HG02981 (cell line): ENCODE results near the gene LIN54.

Experiments
- ATAC-seq: cut with Tn5 transposase; IDR thresholded peaks from one replicate; pipeline ENCODE4 v1.9.1; 2021; ENCODE audit warnings: mild to moderate bottlenecking, moderate library complexity; ENCODE audit not compliant: unreplicated experiment

Gene LIN54

DNA sequence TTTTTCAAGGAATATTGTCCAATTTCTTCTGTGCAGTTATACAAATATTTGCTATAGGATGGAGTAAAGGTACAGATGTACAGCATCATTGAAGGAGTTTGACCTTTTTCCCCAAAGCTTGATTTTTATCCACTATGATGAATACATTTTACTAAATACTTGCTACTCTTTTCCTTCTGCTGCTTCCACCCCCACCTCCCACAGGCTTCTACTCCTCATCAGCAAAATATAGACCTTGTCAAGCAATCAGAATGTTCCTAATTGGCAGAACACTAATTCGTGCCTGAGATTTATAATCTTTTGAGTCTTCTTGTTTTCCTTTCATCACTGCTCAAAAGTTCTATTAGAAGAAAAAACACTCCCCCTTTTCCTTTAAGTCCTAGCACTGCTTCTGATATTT, 113.9 kb downstream of the LIN54 start:
- ATAC-seq: no peak

DNA sequence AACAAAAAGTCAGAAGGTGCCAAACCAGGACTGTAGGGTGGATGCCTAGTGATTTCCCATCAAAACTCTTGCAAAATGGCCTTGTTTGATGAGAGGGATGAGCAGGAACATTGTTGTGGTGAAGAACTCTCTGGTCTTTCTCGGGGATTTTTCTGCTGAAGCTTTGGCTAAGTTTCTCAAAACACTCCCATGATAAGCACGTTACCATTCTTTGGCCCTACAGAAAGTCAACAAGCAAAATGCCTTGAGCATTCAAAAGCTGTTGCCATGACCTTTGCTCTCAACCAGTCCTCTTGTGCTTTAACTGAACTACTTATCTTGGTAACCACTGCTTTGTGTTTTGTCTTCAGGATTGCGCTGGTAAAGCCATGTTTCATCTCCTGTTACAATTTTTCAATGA, 116.7 kb downstream of the LIN54 start:
- ATAC-seq: no peak

DNA sequence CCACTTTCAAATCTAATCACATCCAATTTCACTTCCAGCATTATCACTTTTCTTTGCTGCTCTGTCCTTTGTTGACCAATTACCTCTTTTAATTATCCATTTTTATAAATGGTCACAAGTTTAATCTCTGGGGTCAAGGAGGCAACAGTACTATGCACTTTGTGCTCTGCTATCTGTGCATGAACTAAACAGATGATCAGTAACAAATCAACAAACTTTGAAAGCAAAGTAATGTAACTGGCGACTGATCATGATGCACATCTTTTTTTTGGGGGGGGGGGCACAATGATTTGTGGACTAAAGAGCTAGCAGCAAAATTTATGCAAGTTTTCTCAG, 118.2 kb downstream of the LIN54 start:
- no peak for ATAC-seq

DNA sequence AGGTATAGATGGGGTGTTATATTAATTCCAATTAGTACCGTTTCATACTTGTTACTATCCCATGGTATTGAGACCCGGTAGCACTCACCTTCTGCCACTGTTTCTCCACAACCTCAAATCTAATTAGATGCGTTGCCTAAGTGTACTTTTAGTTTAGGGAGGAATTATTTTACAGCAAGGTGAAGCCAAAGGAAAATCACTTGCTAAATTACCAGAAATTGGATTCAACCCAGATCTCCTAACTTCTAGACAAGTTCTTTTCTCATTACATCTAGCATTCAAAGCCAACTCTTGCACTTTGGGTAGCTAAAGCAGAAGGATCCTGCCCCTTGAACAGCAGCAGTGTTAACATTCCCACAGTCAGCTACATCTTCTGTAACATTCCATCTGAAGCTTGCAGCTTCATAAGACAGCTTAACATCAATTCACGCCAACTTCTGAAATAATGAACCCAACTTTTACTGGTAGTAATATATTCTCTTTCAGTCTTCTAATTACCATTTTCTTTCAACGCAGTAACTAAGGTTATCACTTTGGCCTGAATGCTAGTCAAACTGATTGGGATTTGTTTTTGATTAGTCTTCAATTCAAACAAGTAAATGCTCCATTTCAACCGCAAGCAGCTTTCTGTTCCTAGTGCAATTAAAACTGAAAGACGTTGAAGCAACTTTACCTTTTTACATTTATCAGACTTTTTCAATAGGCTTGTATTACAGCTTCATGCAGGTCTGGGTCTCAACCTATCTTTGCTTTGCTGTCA, 118.7 kb downstream of the LIN54 start:
- ATAC-seq: no peak

DNA sequence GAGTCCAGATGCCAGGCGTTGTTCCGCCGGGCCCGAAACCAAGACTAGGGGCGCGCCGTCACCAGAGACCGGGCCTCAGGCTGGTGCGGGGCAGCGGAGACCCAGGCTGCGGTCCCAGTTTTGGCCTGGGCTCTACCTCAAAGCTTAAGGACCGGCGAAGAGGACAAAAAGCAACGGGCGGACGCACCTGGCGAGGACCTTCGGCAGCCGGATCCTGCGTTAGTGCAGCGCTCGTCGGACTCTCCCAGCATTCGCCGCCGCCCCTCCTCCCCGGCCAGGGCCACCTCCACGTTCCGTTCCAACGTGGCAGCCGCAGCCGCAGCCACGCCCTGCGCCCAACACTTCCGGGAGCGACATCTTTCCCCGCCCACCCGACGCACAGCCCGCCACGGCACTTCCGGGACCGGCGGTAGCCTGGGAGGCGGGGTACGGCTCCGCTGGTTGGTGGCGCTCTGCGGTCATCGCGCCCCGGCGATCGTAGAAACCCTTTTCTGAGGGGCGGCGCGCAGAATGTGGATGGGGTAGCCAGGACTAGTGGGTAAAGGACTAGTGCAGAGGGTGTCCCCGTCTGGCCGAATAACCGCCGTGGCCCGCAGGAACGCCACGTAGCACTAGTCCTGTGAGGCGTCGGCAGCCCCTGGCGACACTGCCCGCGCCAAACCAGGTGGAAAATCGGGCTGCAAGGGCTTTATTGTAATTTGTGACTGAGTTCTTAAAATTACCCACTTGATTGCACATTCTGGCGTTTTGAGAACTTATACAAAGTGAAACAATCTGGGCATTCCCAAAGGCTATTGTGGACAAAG, 119.5 kb downstream of the LIN54 start, which contains the start of gene SEC31A:
Gene SEC31A (minus strand): TSS at position 253 of the 806 bp plus-strand sequence. CDS start 9,217 bp downstream, outside the sequence.
- ATAC-seq: peak; percentile 91

DNA sequence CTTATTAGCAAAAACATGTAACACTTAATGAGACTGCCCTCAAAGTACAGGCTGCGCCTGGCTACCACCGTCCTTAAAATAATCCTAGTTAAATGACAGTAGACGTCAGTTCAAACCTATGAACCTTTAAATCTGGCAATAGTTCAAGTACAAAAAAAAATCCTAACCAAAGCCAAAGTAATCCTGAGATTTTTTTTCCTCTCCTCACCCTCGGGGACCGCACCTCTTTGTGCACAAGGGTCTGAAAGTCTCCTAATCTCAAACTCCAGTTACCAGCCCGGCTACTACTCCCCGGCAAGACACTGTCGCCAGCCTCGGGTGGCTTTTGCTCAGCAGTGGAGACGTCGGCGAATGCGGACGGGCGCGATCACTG, 120.1 kb downstream of the LIN54 start:
- ATAC-seq: no peak

DNA sequence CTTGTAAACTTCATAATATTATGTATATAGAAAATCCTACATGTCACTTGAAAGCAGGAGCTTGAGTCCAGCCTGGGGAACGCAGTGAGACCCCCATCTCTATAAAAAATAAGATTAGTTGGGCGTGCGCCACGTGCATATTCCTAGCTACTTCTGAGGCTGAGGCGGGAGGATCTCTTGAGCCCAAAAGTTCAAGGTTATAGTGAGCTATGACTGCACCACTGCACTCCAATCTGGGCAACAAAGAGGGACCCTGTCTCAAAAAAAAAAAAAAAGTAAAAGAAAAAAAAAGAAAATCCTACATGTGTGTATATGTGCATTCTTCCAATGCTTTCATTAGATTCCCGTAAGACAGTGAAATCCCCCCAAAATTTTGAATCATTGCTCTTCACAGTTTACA, 121.3 kb downstream of the LIN54 start:
- ATAC-seq: no peak

DNA sequence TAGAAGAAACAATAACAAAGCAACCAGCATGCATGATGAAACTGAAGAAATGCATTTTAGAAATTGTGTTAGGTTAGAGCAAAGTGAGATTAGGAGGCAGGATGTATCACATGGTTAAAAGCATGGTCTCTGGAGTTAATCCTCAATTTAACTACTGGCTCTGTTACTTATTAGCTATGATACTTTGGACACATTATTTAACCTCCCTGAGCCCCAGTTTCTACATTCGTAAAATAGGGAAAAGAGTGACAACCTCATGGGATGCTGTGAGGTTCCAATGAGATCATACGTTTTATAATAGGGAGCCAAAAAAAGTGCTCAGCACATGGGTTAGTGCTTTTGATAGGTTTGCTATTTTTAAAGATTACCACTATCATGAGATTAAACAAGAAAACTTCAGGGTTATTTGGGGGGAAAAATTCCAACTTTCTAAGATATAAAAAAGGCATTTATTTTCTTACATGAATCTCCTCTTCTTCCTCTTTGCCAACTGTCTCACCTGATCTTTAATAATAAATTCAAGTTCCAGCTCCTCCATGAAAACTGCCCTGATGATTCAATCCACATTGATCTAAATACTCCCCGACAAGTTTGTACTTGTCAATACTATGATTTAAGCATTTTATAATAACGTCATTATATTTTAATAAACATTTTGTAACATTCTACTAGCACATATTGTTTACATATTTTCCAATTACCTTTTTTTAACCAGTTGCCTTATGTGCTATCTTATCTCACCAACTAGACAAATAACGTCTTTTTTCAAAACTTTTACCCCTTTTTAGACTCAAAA, 124.3 kb downstream of the LIN54 start:
- ATAC-seq: no peak

DNA sequence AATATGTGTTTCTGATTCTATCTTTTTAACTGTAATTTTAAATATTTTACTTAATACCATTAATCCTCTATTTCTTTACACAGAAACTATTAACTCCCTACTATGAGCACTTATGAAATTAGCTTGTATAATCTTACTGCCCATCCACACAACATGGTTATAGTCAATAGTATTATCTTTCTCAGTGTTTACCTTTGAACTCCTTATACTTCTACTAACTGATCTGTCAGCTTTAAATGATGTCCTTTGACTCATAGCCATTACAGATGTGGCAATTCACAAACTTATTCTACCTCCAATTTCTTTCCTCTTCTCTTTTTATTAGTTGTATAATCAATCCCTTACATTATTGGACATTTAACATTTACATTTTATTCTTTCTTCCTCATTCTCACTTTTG, 125.2 kb downstream of the LIN54 start:
- ATAC-seq: no peak
